ENCODE results near the gene GPR158. TPM values are rescaled to one million over a fixed set of nuclear protein-coding genes. Genes with fewer than 3 reads are reported as not detected.

The GPR158 gene
- total RNA-seq, 1 donor from 2014 or later = not detected

- intact Hi-C loops (cut with micrococcal nuclease) = no loop called here
- Mint-ChIP-seq H3K36me3 (ENCODE audit: low read depth) (no peaks in the 10 kb centered on the region), H3K9me3 (no peaks in the 10 kb centered on the region), H3K4me1 (no peaks in the 10 kb centered on the region), H3K4me3 (no peak overlapping the region), H3K27ac (no peak overlapping the region), H3K27me3 (no peaks in the 10 kb centered on the region)
- ChIA-PET POLR2A (no interaction called here), CTCF (no interaction called here)
- ATAC-seq (ENCODE audit: low read depth) = no peak
- no peak for DNase-seq
- no peak for TF ChIP-seq CTCF (IDR thresholded peaks at IDR 0.05)
These were observed 425.9 kb downstream of the GPR158 start for GRCh38 chr10:25600651-25601050.

- H3K27ac Mint-ChIP-seq = no peak overlapping the region
- no peaks in the 10 kb centered on the region for H3K9me3 Mint-ChIP-seq
- no peak for TF ChIP-seq CTCF (IDR thresholded peaks at IDR 0.05)
- ATAC-seq (ENCODE audit: low read depth) = no peak
- H3K27me3 Mint-ChIP-seq = no peaks in the 10 kb centered on the region
- no peak overlapping the region for H3K4me3 Mint-ChIP-seq
- no peaks in the 10 kb centered on the region for H3K4me1 Mint-ChIP-seq
- POLR2A ChIA-PET = no interaction called here
- H3K36me3 Mint-ChIP-seq (ENCODE audit: low read depth) = no peaks in the 10 kb centered on the region
- intact Hi-C loops (cut with micrococcal nuclease) = no loop called here
- DNase-seq = no peak
- CTCF ChIA-PET = no interaction called here
These were observed 429.8 kb downstream of the GPR158 start for GRCh38 chr10:25604591-25604990.

GRCh38 chr10:25614652-25615051 lies 439.9 kb downstream of the GPR158 start:
- no peak overlapping the region for H3K27ac Mint-ChIP-seq
- ChIA-PET POLR2A (no interaction called here), CTCF (no interaction called here)
- peaks cover 4% of the 10 kb centered on the region for H3K9me3 Mint-ChIP-seq
- TF ChIP-seq CTCF (IDR thresholded peaks at IDR 0.05) = no peak
- H3K4me3 Mint-ChIP-seq = no peak overlapping the region
- DNase-seq = no peak
- H3K36me3 Mint-ChIP-seq (ENCODE audit: low read depth) = no peaks in the 10 kb centered on the region
- no peaks in the 10 kb centered on the region for H3K27me3 Mint-ChIP-seq
- intact Hi-C loops (cut with micrococcal nuclease) = no loop called here
- H3K4me1 Mint-ChIP-seq = peaks cover 2% of the 10 kb centered on the region
- no peak for ATAC-seq (ENCODE audit: low read depth)

- Mint-ChIP-seq H3K27me3 (peaks cover 3% of the 10 kb centered on the region), H3K4me1 (peaks cover 2% of the 10 kb centered on the region), H3K9me3 (peaks cover 4% of the 10 kb centered on the region), H3K27ac (no peak overlapping the region), H3K36me3 (ENCODE audit: low read depth) (no peaks in the 10 kb centered on the region), H3K4me3 (no peak overlapping the region)
- ChIA-PET POLR2A (no interaction called here), CTCF (no interaction called here)
- DNase-seq (no peak), ATAC-seq (ENCODE audit: low read depth) (no peak)
- no peak for TF ChIP-seq CTCF (IDR thresholded peaks at IDR 0.05)
- intact Hi-C loops (cut with micrococcal nuclease) = no loop called here
These were observed 441.1 kb downstream of the GPR158 start for GRCh38 chr10:25615926-25616325.

- no peak overlapping the region for H3K27ac Mint-ChIP-seq
- intact Hi-C loops (cut with micrococcal nuclease) = no loop called here
- peaks cover 4% of the 10 kb centered on the region for H3K27me3 Mint-ChIP-seq
- ATAC-seq (ENCODE audit: low read depth) = no peak
- ChIA-PET CTCF (no interaction called here), POLR2A (no interaction called here)
- H3K4me3 Mint-ChIP-seq = no peak overlapping the region
- TF ChIP-seq CTCF (IDR thresholded peaks at IDR 0.05) = no peak
- DNase-seq = no peak
- H3K9me3 Mint-ChIP-seq = peaks cover 4% of the 10 kb centered on the region
- no peaks in the 10 kb centered on the region for H3K36me3 Mint-ChIP-seq (ENCODE audit: low read depth)
- H3K4me1 Mint-ChIP-seq = peaks cover 2% of the 10 kb centered on the region
These were observed 442.2 kb downstream of the GPR158 start for GRCh38 chr10:25616903-25617592.

Data from activated B cell treated with CpG ODN at 0.5 μM for 24 hours (primary cell).